Measurements from ENCODE around the gene CHST5. TPM values are rescaled to one million over a fixed set of nuclear protein-coding genes. Genes with fewer than 3 reads are reported as not detected.

Gene CHST5
- total and polyA plus RNA-seq, 2 donors (not counting 3 experiments of a cell fraction or from before 2014, with no cell fraction given), result 0.23 to 0.29 TPM

DNA sequence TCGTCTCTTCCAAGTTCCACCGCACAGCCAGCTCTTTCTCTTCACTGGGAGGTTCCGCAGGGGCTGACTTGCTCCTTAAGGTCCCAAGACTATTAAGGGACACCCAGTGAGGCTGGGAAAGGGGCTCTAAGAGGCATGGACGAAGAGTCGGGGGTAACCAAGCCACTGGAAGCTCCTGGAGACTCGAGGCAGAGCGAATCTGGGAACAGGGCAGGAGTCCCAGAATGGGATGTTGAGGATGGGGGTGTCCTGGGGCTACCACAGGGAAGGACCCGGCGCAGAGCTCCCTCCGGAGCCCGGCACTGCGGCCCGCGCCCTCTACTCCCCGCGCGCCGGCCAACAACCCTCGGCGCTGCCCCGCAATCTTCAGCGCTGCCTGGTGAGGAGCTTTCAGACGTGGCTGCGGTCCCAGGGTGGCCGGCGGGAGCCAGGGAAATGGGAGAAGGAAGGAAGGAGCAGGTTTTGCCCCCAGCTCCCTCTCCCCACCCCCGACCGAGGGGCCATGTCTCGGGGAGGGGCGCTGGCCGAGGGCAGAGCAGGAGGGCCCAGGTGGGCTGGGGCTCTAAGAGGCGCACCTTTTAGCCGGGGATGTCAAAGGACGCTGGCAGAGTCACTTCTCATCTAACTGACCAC lies 581 bp downstream of the CHST5 start:
- no peaks in the 10 kb centered on the region for H3K36me3 ChIP-seq (ENCODE audit: control insufficient read depth in 2 of 2, extremely low read depth in 1 of 2, insufficient read depth in 2 of 2, low read length in 2 of 2)
- dilution Hi-C loops (cut with MboI; ENCODE audit: extremely low pct_ligation_motif_present, low sequenced_read_pairs) (no loop called here), intact Hi-C loops (cut with micrococcal nuclease) (no loop called here)
- no peak overlapping the region for H3K4me2 ChIP-seq (ENCODE audit: insufficient read depth, low read length)
- H3K4me1 ChIP-seq (ENCODE audit: control insufficient read depth, extremely low read depth, insufficient read depth, low read length), result no peaks in the 10 kb centered on the region
- no peaks in the 10 kb centered on the region for H3K9me1 ChIP-seq (replicated peaks; ENCODE audit: control insufficient read depth, extremely low read depth, insufficient read depth, low read length)
- H2AFZ ChIP-seq (ENCODE audit: low read depth, low read length), result no peak overlapping the region
- no peak overlapping the region for H3K27ac ChIP-seq (ENCODE audit: insufficient read depth, low read depth, low read length)
- no peak overlapping the region for H3K4me3 ChIP-seq (replicated peaks in 1 of 3; ENCODE audit: insufficient read depth in 1 of 3, low read depth in 1 of 3, low read length in 3 of 3)
- ChIA-PET POLR2A (no interaction called here), CTCF (interaction anchor here (0.9 to 2.2 kb wide), 4 partner anchors 15 to 41 kb away, joined by 3 to 16 read pairs (median 4); no protein-coding TSS in a partner anchor)
- no peak overlapping the region for H3K9ac ChIP-seq (replicated peaks; ENCODE audit: extremely low read depth, insufficient read depth, low read length)
- DNase-seq (ENCODE audit: low read depth, low spot score), result no peak
- no TSS peak for BruUV-seq (replicated peaks)
- no peak for TF ChIP-seq FOS (IDR thresholded peaks at IDR 0.05; ENCODE audit: borderline replicate concordance, insufficient read depth, low read length)
- TF ChIP-seq MYC (IDR thresholded peaks at IDR 0.05; ENCODE audit: low read depth, low read length), result no peak
- TF ChIP-seq POLR2A (IDR thresholded peaks at IDR 0.05; ENCODE audit: low read depth, low read length), result no peak
- TF ChIP-seq JUN (IDR thresholded peaks at IDR 0.05; ENCODE audit: borderline replicate concordance, insufficient read depth, insufficient read length, low read depth), result no peak
- TF ChIP-seq EZH2 (IDR thresholded peaks at IDR 0.05; ENCODE audit: borderline replicate concordance, low read depth, low read length, severe bottlenecking), result no peak
- no peak for TF ChIP-seq GATA2 (IDR thresholded peaks at IDR 0.05; ENCODE audit: insufficient read depth, insufficient read length, low read depth, low read length)
- TF ChIP-seq, protein P1, sequence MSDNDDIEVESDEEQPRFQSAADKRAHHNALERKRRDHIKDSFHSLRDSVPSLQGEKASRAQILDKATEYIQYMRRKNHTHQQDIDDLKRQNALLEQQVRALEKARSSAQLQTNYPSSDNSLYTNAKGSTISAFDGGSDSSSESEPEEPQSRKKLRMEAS (IDR thresholded peaks at IDR 0.05; ENCODE audit: insufficient read depth, insufficient read length), result no peak
- TF ChIP-seq POLR2AphosphoS5 (IDR thresholded peaks at IDR 0.05; ENCODE audit: insufficient read depth, low read depth, low read length), result no peak
- TF ChIP-seq, protein P2, sequence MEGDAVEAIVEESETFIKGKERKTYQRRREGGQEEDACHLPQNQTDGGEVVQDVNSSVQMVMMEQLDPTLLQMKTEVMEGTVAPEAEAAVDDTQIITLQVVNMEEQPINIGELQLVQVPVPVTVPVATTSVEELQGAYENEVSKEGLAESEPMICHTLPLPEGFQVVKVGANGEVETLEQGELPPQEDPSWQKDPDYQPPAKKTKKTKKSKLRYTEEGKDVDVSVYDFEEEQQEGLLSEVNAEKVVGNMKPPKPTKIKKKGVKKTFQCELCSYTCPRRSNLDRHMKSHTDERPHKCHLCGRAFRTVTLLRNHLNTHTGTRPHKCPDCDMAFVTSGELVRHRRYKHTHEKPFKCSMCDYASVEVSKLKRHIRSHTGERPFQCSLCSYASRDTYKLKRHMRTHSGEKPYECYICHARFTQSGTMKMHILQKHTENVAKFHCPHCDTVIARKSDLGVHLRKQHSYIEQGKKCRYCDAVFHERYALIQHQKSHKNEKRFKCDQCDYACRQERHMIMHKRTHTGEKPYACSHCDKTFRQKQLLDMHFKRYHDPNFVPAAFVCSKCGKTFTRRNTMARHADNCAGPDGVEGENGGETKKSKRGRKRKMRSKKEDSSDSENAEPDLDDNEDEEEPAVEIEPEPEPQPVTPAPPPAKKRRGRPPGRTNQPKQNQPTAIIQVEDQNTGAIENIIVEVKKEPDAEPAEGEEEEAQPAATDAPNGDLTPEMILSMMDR (IDR thresholded peaks at IDR 0.05; ENCODE audit: extremely low read depth in 1 of 2, insufficient read depth in 1 of 2, low read depth in 1 of 2, low read length in 2 of 2), result no peak
- H3K79me2 ChIP-seq (ENCODE audit: control insufficient read depth, insufficient read depth, low read length), result no peaks in the 10 kb centered on the region
- no peaks in the 10 kb centered on the region for H3K9me3 ChIP-seq (replicated peaks; ENCODE audit: control insufficient read depth, insufficient read depth, low read length)
- no peaks in the 10 kb centered on the region for H4K20me1 ChIP-seq (replicated peaks; ENCODE audit: control insufficient read depth, extremely low read depth, insufficient read depth, low read length)
- no peaks in the 10 kb centered on the region for H3K27me3 ChIP-seq (ENCODE audit: control insufficient read depth in 2 of 2, insufficient read depth in 2 of 2, low read length in 2 of 2)
- FAIRE-seq, result no peak
